OCI-LY3 (cell line): Measurements from ENCODE around the gene BUD13.

ENCODE experiments used
- EZH2phosphoT487 ChIP-seq: fragments of 200-600 bp; shearing (Covaris generic); IDR thresholded peaks from 2 replicates; pipeline ENCODE4 v1.6.1; 2018; ENCODE audit warnings: antibody characterized with exemption, mixed run types, low read depth
- TF ChIP-seq, protein P1 (sequence below): fragments of 200-600, 300-600 bp; sonication (generic); IDR thresholded peaks from 2 replicates; pipeline ENCODE4 v1.5.1; 2014; ENCODE audit warnings: antibody characterized with exemption, low read length, low read depth

GRCh38 chr11:116792144-116792868 lies 19.5 kb upstream of the BUD13 start:
- TF ChIP-seq, protein P1, sequence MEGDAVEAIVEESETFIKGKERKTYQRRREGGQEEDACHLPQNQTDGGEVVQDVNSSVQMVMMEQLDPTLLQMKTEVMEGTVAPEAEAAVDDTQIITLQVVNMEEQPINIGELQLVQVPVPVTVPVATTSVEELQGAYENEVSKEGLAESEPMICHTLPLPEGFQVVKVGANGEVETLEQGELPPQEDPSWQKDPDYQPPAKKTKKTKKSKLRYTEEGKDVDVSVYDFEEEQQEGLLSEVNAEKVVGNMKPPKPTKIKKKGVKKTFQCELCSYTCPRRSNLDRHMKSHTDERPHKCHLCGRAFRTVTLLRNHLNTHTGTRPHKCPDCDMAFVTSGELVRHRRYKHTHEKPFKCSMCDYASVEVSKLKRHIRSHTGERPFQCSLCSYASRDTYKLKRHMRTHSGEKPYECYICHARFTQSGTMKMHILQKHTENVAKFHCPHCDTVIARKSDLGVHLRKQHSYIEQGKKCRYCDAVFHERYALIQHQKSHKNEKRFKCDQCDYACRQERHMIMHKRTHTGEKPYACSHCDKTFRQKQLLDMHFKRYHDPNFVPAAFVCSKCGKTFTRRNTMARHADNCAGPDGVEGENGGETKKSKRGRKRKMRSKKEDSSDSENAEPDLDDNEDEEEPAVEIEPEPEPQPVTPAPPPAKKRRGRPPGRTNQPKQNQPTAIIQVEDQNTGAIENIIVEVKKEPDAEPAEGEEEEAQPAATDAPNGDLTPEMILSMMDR, result no peak
- TF ChIP-seq EZH2phosphoT487, result no peak
